Mucosa of descending colon (tissue), 3 donors: ENCODE data around the gene PHOX2A. TPM values are rescaled to one million over a fixed set of nuclear protein-coding genes. Genes with fewer than 3 reads are reported as not detected.

Source experiments
- ATAC-seq: fragments of 200-7000 bp; cut with Tn5 transposase; one replicate; pipeline ENCODE4 v1.9.1; 2020; ENCODE audit warnings: mild to moderate bottlenecking, moderate library complexity
- DNase-seq, 3 donors: peaks; one replicate each; pipeline ENCODE4 v3.0.0-alpha.2; 2020
- H3K36me3 ChIP-seq: fragments of 200-600 bp; one replicate; pipeline ENCODE4 v1.8.0; 2021; ENCODE audit warnings: low read depth, mild to moderate bottlenecking
- H3K4me1 ChIP-seq: fragments of 200-600 bp; one replicate; pipeline ENCODE4 v1.8.0; 2021; ENCODE audit warnings: low read depth, mild to moderate bottlenecking
- H3K4me3 ChIP-seq: fragments of 200-600 bp; one replicate; pipeline ENCODE4 v1.8.0; 2021; ENCODE audit warnings: mild to moderate bottlenecking
- H3K9me3 ChIP-seq: fragments of 200-600 bp; one replicate; pipeline ENCODE4 v1.8.0; 2021; ENCODE audit warnings: mild to moderate bottlenecking
- CTCF ChIP-seq: fragments of 200-600 bp; IDR thresholded peaks from one replicate; pipeline ENCODE4 v1.8.0; 2022; ENCODE audit warnings: antibody characterized with exemption, mild to moderate bottlenecking
- intact Hi-C, 2 donors: fragments of 100-400 bp; cut with DNase I in 1 of 2; cut with micrococcal nuclease in 1 of 2; formaldehyde crosslinking; loops; one replicate each; pipeline versions ENCODE4 v1.11.0 to v1.11.1; 2022; cut with DNase I, micrococcal nuclease
- total RNA-seq, 3 donors: library from RNA; stranded (reverse); fragmentation: NEBNext Ultra II Directional in 2 of 3; extraction: Animal tissue kit (Norgen Biotek cat#: 25700) in 2 of 3; gene quantifications; one replicate each; pipeline versions ENCODE4 v1.2.1 to v1.2.4, GENCODE V29; 2021 to 2023
- donor health status: DM: no; HTN: no; CAD: no; lungs with moderate emphysema.
- donor health status: DM: no; HTN: no; CAD: no.
- donor health status: DM: no; HTN: yes; CAD: no.

Gene PHOX2A
- total RNA-seq, 3 donors from 2014 or later: 0.55 to 2.6 (median 0.60) TPM

GRCh38 chr11:72249961-72250360 lies 6.0 kb upstream of the PHOX2A start:
- Histone ChIP-seq H3K9me3 (no peaks in the 10 kb centered on the region), H3K4me1 (no peaks in the 10 kb centered on the region), H3K36me3 (no peaks in the 10 kb centered on the region), H3K4me3 (no peak overlapping the region)
- ATAC-seq (no peak), DNase-seq (no peak)
- intact Hi-C loops: no loop called here
- no peak for TF ChIP-seq CTCF

GRCh38 chr11:72247584-72247983 lies 3.6 kb upstream of the PHOX2A start:
- H3K36me3 ChIP-seq: no peaks in the 10 kb centered on the region
- DNase-seq: no peak
- intact Hi-C loops: no loop called here
- ATAC-seq: no peak
- no peak overlapping the region for H3K4me3 ChIP-seq
- H3K9me3 ChIP-seq: no peaks in the 10 kb centered on the region
- H3K4me1 ChIP-seq: no peaks in the 10 kb centered on the region
- no peak for TF ChIP-seq CTCF

- no peaks in the 10 kb centered on the region for H3K36me3 ChIP-seq
- H3K4me1 ChIP-seq: peaks cover 7% of the 10 kb centered on the region
- ATAC-seq (no peak), DNase-seq (no peak)
- TF ChIP-seq CTCF: no peak
- no peaks in the 10 kb centered on the region for H3K9me3 ChIP-seq
- no peak overlapping the region for H3K4me3 ChIP-seq
- intact Hi-C loops: no loop called here
Measured at GRCh38 chr11:72245263-72245816, 1.4 kb upstream of the PHOX2A start.

- Histone ChIP-seq H3K36me3 (no peaks in the 10 kb centered on the region), H3K4me3 (no peak overlapping the region), H3K4me1 (peaks cover 14% of the 10 kb centered on the region), H3K9me3 (no peaks in the 10 kb centered on the region)
- DNase-seq: no peak
- intact Hi-C loops: no loop called here
- no peak for ATAC-seq
- TF ChIP-seq CTCF: no peak
Measured at GRCh38 chr11:72244361-72245262, 636 bp upstream of the PHOX2A start.

- ATAC-seq: no peak
- H3K4me1 ChIP-seq: peaks cover 26% of the 10 kb centered on the region
- intact Hi-C loops: no loop called here
- H3K9me3 ChIP-seq: no peaks in the 10 kb centered on the region
- no peak for DNase-seq
- TF ChIP-seq CTCF: no peak
- no peaks in the 10 kb centered on the region for H3K36me3 ChIP-seq
- H3K4me3 ChIP-seq: no peak overlapping the region
Measured at GRCh38 chr11:72243173-72244059, 560 bp downstream of the PHOX2A start.
